SK-N-MC (cell line): ENCODE measurements around the gene PRL.

Experiments
- EZH2 ChIP-seq: fragments of 200-600 bp; sonication (generic); IDR thresholded peaks from one replicate; pipeline ENCODE4 v1.6.1; 2017; ENCODE audit warnings: antibody characterized with exemption
- POLR2AphosphoS5 ChIP-seq: IDR thresholded peaks from 2 replicates; pipeline ENCODE4 v1.6.1; 2012; ENCODE audit warnings: mild to moderate bottlenecking, low read depth, low read length, borderline replicate concordance

- no peak for TF ChIP-seq POLR2AphosphoS5
- no peak for TF ChIP-seq EZH2
Observed at GRCh38 chr6:22330941-22331340, 34.1 kb upstream of the PRL start.
